GF-D8 (cell line): ENCODE measurements around the gene HDHD5.

Source experiments
- DNase-seq: peaks from one replicate; lab custom pipeline; 2025; lab: John Stamatoyannopoulos, UW

The HDHD5 gene

DNA sequence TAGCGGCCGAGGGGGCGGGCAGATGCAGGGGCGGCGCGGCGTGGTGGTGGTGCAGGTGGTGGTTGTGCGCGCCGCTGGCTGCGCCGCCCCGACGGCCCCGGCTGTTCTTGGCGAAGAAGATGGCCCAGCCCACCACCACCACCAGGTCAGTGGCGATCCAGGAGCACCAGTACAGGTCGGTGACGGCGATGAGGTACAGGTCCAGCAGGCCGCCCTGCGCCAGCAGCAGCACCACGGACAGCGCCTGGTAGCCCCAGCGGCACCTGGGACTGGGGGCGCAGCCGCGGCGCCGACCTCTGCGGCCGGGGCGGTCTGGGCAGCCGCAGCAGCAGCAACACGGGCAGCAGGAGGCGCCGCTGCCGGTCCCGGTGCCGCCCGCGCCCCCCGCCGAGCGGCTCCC lies 38.8 kb downstream of the HDHD5 start:
- no peak for DNase-seq

DNA sequence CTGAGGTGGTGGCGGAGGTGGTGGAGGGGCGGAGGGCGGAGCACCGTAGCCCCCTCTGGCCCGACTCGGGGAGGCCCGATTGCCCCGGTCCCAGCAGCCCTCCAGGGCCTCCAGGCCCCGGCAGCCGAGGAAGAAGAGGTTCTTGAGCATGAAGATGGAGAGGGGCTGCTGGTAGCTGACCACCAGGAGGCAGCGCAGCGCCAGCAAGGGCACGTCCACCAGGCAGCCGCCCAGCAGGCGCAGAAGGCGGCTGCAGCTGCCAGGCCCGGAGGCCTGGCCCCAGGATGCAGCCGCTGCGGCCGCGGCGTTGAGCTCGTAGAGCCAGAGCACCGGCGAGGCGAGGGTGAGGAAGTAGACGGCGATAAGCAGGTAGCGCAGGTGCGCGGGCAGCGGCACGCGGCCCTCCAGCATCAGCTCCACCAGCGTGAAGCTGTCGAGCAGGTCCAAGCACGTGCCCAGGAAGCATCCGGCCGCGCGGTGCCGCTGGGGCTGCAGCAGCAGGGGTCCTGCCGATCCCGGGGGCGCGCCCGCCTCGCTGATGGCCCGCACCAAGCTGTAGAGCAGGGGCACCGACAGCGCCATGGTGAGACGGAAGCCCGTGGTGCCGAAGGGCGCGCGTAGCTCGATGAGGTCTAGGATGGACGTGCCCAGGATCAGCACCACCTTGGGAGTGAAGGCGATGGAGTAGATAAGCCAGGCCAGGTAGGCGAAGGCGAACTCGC lies 39.4 kb downstream of the HDHD5 start:
- no peak for DNase-seq

DNA sequence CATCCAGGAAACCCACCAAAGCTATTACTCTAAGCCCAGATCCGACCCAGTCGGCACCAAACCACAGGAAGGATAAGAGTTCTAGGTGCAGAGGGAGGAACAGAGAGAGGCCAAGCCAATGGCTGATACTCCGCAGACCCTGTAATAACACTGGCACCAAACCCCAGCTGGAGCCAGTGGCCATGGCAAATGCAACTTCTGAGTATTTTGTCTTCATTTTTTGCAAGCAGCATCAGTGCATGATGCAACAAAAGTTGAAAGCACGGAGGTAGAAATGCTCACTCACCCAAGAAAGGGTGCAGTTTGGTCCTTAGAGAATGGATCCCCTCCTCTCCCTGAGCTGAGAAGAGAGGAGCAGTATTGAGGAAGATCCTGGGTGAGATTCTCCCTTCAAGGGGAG lies 40.7 kb downstream of the HDHD5 start:
- no peak for DNase-seq

DNA sequence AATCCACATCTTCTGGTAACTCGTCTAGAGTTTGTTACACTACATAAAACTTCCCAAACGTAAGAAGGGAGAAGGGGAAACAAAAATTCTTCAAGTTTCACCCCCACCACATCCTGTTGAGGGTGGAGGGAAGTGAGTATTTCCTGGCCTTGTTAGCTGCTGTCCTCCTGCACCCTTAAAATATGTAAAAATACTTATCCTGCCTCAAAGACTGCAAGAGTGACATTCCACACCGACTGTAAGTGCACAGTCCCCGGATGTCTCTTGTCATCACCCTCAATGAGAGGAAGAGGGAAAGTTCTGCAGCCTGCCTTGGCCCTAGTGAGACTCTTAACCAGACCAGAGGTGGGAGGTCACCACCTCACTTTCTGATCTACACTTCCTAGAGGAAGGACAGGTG lies 41.2 kb downstream of the HDHD5 start:
- no peak for DNase-seq

DNA sequence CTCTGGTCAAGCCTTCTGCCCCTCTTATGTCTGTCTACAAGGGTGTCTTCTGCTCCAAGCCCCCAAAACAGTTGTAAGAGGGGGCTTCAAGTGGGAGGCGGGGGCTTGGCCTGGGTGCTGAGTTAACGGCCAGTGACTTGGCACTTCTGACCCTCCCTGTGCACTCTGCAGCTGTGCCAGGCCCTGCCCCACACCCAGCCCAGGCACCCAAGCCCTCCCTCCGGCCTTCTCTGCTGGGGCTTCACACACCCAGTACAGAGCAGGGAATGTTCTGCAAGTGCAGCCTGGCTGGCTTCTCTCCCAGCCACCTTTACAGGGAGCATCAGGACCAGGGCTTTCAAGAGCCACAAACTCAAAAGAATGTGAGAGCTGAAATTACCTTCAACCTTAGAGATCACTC lies 41.7 kb downstream of the HDHD5 start:
- no peak for DNase-seq

DNA sequence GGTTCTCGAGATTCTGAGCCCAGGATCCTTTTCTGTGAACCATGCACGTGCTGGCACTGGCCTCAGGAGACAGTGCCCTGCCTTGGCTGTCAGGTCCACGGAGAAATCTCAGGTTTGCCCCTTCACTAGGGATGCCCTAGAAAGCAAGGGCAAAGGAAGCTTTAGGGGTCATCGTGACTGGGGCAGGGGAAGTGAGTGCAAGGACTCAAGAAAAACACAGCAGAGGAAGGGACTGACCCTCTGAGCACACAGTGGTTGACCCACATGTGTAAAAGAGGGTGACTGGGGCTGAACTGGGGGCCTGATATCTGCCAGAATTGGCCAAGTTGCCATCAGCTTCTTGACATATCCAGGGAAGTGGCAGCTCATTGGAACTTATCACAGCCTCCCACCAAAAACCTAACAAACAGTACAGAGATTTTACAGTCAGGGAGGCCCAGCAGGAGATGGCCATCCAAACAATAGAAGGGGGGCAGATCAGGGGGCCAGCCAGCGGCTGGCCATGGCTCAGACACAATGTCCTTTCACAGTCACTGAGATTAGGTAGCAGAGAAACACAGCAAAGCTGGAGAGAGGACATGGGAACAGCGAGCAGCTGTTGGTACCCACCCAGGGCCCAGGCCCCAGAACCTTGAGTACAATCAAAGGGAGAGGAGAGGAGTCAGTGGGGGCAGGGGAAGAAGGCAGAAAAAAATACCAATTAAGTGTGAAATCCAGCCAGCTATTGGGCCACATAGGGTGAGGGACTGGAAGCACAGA lies 42.3 kb downstream of the HDHD5 start:
- DNase-seq = no peak

DNA sequence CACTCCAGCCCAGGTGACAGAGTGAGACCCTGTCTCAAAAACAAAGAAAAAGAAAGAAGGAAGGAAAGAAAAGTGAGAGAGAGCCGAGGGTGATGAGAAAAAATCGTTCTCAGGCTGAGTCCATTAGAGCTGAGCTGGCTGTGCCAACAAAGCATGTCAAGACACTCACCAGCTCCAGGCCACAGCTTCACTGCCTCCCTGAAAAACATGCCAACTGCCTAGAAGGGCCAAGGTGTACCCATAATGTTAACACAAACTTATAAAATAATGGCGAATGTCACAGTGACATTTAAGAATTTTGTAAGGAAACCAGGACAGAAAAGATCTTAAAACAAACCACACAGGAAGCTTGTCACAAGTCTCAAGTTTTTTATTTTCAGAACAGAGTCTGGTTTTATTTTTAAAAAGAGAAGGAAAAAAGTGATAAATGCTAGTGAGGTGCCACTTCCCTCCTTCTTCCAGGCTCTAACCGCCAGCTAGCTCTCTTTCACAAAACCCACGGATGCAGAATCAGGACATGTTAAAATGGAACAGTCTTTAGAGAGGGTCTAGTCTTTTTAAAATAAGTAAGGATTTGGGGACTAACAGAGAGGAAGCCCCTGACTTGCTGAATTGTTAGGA lies 43.0 kb downstream of the HDHD5 start:
- no peak for DNase-seq

DNA sequence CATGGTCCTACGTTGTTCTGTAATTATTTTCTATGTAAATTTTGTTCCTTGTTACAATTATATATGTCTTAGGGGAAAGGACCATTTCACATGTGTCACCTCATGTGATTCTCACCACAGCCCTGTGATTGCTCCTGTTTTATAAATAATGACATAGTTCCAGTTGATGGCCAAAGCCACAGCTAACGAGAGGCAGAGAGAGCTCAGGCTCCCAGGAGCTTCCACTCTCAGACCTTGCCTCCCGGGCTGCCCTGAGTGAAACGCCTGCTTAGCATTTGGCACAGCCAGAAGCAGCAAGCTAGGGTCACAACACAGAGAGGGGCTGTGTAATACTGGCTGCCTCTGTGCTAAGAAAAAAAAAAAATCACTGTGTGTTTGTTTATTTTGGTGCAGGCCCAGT lies 43.8 kb downstream of the HDHD5 start:
- no peak for DNase-seq

DNA sequence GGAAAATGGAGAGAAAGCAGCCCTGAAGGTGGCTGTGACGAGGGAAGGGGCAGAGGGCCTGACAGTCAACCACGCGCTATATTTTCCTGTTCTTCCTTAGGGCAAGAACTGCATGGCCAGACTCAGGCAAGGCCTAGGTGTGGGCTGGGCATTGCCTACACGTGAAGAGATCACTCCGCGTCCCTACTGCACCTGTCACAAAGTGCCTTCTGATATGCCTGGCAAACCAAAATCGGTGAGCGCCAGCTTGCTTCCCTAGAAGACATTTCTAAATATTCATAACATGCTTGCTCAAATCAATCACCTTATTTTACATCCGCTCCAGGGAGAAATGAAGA lies 44.2 kb downstream of the HDHD5 start:
- no peak for DNase-seq

DNA sequence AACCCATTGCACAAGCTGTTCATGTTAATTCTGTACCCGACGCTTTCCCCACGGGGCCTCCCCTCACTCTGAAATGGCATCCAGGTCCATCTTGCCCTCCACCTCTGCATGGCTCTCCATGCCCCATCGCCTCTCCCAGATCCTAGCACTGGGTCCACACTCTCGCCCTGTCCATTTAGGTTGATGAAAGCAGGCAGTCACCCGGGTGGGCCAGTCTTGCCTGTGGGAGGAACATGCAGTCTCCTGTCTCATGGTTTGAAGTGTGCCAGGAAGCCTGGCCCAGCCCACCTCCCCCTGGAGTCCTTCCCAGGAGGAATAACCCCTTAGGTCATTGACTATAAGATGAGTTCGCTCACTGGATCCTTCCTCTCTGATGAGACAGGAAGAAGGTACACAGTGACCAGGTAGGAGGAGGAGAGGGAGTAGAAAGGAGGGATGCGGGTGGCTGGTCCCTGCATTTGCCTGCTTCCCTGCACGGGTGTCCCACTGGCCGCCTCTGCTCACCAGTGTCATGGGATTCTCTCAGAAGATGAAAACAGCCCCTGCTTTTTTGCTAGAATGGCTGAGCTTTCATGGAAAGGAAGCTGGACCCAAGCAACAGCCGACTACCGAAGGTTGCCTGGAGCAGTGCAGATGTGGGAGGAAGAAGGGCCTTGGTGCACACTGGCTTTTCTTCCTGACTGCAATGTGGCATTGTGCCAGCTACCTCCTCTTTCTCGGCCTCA lies 44.7 kb downstream of the HDHD5 start:
- DNase-seq = no peak

DNA sequence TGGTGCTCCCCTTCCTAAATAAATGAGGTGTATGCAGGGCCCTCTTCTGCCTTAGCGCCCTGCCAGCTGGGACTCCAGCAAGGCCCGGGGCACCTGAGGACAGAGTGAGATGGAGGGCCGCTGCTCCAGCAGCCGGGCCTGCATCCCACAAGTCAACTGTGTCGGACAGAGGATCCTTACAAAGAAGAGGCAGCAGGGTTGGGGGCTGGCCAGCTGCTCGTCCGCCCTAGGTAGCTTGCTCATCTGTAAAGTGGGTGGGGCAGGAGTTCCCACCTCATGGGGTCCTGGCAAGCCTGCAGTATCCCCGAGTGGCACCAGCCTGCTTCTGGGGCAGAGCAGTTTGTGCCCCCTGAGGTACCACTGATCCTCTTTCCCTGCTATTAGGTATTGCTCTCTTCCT lies 45.5 kb downstream of the HDHD5 start:
- DNase-seq = no peak

DNA sequence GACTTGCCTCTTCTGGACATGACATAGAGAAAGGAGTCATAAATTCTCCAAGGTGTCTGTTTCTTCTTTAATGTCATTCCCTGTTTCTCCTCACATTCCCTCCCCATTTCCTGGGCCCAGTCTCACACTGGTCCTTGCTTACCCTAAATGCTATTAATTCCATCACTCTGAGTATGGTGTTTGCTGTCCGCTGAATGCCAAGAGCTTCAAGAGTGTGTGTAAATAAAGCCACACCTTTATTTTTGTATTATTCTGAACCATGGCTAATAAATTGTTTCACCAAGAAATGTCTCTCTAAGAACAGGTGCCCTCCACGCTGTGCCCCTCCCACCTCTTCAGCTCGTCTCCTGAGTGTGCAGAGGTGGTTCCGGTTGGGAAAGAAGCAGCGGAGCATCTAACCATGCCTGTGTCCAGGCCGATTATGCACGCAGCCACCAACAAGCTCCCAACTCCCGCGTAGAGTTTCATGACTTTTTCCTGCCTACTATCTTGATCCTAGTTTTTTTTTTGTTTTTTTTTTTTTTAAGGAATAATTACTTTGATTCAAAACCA lies 46.5 kb downstream of the HDHD5 start:
- no peak for DNase-seq

DNA sequence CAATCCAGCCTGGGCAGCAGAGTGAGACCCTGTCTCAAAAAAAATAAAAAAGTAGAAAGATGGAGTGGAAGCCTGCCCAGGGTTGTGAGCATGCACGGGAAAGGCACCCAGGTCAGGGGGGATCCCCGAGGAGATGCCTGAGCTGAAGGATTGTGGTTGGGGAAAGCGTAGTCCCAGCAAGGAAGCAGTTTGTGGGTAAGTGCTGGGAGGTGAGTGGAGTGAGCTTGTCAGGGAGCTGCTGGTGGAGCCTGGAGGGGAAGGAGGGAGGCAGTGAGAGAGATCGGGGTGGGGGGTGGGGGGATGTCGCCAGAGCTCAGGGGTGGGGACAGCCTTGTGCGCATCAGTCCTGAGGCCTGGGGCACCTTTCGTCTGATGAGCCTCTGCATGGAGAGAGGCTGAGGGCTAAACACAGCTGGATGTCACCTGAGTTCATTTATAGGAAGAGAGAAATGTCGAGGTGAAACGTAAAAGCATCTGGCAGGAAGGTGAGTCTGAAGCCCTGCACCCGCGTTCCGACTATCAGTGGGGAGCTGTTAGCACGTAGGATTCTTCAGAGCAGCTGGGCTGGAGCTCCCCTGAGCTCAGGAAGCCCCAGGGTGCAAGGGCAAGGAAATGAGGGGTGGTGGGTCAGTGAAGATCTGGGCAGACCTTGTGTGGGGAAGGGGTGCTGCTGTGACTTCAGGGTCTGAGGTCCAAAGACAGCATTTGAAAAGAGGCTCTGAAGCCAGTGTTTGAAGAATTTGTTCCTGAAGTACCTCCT lies 48.1 kb downstream of the HDHD5 start:
- no peak for DNase-seq

DNA sequence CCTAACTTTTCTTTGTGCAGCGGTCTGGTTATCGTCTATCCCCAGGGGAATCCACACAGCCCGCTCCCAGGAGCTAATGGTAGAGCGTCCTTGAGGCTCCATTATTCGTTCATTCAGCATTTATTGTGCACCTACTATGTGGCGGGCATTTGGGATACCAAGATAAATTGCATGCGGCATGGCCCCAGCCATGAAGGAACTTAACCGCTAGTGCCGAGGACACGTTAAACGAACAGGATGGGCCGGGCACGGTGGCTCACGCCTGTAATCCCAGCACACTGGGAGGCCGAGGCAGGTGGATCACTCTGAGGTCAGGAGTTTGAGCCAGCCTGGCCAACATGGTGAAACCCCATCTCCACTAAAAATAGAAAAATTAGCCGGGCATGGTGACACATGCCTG lies 49.1 kb downstream of the HDHD5 start:
- no peak for DNase-seq

DNA sequence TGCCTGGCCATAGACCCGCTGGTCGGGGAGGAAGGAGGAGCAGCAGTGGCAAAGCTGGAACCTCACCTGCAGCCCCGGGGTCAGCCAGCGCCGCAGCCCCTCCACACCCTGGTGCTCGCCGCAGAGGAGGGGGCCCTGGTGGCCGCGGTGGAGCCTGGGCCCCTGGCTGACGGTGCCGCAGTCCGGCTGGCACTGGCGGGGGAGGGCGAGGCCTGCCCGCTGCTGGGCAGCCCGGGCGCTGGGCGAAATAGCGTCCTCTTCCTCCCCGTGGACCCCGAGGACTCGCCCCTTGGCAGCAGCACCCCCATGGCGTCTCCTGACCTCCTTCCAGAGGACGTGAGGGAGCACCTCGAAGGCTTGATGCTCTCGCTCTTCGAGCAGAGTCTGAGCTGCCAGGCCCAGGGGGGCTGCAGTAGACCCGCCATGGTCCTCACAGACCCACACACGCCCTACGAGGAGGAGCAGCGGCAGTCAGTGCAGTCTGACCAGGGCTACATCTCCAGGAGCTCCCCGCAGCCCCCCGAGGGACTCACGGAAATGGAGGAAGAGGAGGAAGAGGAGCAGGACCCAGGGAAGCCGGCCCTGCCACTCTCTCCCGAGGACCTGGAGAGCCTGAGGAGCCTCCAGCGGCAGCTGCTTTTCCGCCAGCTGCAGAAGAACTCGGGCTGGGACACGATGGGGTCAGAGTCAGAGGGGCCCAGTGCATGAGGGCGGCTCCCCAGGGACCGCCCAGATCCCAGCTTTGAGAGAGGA lies 49.8 kb downstream of the HDHD5 start:
- no peak for DNase-seq

DNA sequence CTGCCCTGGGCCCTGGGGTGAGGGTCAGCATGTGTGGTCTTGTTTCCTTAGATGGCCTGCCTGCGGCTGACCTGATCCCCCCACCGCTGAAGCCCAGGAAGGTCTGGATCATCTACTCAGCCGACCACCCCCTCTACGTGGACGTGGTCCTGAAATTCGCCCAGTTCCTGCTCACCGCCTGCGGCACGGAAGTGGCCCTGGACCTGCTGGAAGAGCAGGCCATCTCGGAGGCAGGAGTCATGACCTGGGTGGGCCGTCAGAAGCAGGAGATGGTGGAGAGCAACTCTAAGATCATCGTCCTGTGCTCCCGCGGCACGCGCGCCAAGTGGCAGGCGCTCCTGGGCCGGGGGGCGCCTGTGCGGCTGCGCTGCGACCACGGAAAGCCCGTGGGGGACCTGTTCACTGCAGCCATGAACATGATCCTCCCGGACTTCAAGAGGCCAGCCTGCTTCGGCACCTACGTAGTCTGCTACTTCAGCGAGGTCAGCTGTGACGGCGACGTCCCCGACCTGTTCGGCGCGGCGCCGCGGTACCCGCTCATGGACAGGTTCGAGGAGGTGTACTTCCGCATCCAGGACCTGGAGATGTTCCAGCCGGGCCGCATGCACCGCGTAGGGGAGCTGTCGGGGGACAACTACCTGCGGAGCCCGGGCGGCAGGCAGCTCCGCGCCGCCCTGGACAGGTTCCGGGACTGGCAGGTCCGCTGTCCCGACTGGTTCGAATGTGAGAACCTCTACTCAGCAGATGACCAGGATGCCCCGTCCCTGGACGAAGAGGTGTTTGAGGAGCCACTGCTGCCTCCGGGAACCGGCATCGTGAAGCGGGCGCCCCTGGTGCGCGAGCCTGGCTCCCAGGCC lies 50.6 kb downstream of the HDHD5 start:
- DNase-seq = no peak

DNA sequence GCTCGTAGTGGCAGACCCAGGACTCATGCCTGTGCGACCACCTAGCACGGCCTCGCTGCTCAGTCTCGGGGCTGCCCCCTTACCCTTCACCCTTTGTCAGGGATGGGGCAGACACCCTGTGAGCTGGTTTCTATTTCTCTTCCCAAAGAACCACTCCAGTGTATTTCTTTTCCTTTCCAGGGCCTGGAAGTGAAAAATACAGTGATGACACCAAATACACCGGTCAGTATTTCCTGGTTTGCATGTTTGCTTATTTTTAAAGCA lies 51.6 kb downstream of the HDHD5 start:
- no peak for DNase-seq

DNA sequence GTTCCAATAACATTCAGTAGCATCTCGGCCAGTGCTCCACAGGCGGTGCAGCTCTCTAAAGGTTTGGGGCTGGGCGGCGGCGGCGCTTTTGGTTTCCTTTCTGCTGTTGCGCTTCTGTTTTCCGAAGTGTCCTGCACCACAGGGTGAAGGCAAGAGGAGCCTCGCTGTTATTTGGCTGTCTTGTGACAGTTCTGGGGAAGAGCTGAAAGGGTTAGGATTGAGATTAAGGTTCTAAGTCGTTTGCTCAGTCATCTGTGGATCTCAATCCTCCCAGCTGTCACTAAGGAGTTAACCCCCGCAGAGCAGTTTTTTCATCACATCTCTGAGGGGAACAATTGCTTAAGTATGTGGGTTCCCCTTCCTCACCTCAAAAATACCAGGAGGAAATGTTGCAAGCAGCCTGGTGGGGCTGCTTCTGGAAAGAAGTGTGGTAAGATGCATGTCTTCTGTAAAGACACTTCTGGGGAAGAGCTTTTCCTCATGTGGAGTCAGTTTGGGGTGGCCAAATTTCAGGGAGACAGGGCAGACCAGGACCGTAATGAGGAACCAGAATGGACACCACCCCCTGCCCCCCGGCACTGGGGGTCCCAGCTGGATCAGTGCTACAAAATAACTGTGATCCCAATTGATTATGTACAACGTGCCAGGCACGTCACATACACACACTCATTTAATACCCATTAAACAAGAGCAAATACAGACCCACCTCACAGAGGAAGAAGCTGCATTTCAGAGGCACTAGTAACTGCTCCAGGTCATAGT lies 52.1 kb downstream of the HDHD5 start:
- peak; percentile 96 for DNase-seq

DNA sequence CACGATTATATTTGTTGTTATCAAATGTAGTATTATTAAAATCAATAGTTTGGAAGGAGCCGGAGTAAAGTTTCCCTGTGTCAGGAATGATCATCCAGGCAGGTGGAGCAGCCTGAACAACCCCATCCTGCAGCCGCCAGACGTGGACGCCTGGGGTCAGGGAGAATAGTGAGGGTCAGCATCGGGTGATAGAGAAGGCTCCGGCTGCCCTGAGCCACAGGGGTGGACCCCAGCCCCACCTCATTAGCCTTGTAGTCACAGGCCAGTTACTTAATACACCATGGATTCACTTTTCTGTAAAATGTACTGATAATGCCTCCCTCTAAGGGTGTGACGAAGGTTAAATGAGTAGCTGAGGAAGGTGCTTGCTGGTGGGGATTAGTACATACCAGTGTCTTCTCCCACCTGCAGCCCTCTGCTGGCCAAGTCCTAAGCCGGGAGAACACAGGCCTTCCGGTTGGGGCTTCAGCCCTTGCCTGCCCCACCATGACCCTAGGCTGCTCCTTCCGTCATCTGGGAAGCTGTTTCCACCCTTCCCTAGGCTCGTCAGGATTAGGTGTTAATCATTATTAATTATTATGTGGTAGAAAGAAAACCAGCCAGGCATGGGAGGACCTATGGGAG lies 52.8 kb downstream of the HDHD5 start:
- peak; percentile 49 for DNase-seq
